HG03342 (cell line): ENCODE data around the gene LXN.
A peak's percentile ranks its signal among the peaks of the same experiment; 100 is the strongest.

Source experiments
- ATAC-seq: cut with Tn5 transposase; IDR thresholded peaks from one replicate; pipeline ENCODE4 v1.9.1; 2021; ENCODE audit warnings: mild to moderate bottlenecking, moderate library complexity; ENCODE audit not compliant: unreplicated experiment

LXN gene

DNA sequence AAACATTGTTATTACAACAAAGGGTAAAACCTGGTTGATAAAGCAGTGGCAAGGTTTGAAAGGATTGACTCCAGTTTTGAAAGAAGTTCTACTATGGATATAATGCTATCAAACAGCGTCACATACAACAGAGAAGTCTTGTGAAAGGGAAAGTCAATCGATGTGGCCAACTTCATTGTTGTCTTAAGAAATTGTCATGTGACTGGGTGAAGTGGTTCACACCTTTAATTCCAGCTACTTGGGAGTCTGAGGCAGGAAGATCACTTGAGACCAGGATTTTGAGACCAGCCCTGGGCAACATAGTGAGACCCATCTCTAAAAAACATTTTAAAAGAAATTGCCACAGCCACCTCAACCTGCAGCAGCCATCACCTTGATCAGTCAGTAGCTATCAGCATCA lies 6.2 kb upstream of the LXN start:
- ATAC-seq = no peak

DNA sequence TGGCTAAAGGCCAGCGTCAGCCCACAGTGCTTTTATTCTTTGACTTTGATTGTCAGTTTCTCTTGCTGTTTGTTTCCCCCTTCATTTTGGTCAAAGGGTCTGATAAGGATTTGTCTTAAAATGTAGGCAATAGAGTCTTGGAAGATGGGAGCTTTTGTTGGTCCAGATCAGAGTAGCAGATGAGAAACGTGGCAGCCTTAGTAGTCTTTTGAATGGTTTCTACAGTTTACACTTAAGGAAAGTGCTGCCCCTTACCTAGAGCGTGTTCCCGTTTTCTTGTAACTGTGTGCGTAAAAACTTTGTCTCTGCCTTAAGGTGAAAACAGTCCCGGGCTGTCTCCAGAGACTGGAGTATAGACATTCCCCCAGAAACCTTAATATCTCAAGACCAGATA lies 630 bp downstream of the LXN start:
- ATAC-seq = no peak

GRCh38 chr3:158668506-158668905 lies 3.9 kb downstream of the LXN start:
- no peak for ATAC-seq

DNA sequence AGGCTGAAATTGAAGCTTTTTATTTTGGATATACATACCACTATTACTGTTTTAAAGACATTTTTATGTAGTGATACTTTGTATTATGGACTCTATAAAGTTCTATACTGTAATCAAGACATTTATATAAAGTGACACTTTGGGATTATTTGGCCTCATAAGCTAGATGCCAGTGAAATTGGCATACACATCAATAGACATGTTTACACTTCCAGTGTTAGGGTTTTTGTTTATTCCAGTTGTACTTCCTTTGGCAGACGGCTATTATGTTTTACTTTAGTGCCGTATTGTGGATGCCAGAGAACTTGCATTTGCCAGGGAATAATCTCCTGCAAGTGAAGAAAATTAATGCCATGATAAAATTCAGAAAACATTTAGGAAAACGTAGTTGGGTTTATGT lies 6.0 kb downstream of the LXN start:
- ATAC-seq = no peak

GRCh38 chr3:158663832-158664231 lies 8.6 kb downstream of the LXN start:
- no peak for ATAC-seq

- ATAC-seq = no peak
Measured at GRCh38 chr3:158663246-158663645, 9.2 kb downstream of the LXN start.

DNA sequence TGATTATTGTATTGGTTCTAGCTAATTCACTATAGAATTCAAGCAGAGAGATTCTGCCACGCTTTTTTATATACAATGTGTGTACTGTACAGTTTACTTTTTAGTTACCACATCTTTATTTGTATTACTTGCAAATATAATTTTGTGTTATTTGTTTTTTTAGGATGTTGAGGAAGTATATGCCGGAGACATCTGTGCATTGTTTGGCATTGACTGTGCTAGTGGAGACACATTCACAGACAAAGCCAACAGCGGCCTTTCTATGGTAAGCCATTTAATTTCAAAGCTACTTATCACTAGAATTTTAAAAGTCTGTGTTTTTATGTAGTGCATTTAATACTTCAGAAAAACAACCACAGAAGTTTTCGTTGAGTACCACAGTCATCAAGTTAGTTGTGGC lies 11.7 kb downstream of the LXN start:
- no peak for ATAC-seq

GRCh38 chr3:158659454-158660237 lies 12.8 kb downstream of the LXN start:
- peak; percentile 94 for ATAC-seq

GRCh38 chr3:158658889-158659288 lies 13.6 kb downstream of the LXN start:
- no peak for ATAC-seq

DNA sequence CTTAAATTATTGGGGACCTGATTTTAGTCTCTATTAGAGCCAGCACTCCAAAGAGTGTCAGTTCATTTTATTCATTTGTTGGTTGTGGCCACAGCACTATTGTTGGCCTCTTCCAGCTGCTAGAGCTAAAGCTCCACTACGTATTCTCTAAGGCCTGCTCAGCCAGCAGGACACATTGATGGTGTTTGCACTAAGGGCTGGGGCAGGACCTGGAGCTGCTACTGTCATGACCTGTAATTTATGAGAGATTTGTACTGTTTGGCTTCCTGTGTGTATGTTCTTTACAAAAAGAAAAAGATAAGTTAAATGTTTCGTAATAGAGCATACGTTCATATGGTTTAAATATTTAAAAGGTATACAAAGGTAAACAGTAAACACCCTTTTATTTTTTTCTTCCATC lies 20.0 kb downstream of the LXN start:
- ATAC-seq = no peak

- ATAC-seq = no peak
Measured at GRCh38 chr3:158651192-158651591, 21.3 kb downstream of the LXN start.

GRCh38 chr3:158649791-158650190 lies 22.7 kb downstream of the LXN start:
- no peak for ATAC-seq

DNA sequence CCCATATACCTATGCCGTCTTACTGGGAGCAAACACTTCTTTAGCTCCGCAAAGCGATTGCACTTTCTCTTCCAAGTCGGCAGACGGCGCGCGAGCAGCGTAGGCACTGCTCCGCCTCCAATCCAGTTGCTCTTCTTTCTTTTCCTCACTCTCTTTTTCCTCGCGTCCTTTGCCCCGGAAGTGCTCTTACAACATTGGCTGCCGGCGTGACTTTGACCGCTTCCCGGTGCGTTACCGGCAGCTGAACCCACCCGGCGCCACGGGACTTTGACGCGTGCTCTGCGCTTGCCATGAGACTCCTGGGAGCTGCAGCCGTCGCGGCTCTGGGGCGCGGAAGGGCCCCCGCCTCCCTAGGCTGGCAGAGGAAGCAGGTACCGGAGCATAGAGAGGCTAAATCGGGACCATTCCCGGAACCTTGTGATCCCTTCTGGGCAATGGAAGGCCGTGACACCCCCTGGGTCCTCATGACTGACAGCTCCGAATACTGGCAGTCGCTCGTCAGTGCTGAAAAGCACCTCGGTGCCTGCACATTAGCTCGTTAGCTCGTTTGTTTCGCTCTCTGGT lies 28.0 kb downstream of the LXN start, which contains the start of gene GFM1:
GFM1 (plus strand) TSS at position 183 of the 564 bp plus-strand sequence; CDS start at position 291, 108 bp downstream.
- peak; percentile 98 for ATAC-seq

DNA sequence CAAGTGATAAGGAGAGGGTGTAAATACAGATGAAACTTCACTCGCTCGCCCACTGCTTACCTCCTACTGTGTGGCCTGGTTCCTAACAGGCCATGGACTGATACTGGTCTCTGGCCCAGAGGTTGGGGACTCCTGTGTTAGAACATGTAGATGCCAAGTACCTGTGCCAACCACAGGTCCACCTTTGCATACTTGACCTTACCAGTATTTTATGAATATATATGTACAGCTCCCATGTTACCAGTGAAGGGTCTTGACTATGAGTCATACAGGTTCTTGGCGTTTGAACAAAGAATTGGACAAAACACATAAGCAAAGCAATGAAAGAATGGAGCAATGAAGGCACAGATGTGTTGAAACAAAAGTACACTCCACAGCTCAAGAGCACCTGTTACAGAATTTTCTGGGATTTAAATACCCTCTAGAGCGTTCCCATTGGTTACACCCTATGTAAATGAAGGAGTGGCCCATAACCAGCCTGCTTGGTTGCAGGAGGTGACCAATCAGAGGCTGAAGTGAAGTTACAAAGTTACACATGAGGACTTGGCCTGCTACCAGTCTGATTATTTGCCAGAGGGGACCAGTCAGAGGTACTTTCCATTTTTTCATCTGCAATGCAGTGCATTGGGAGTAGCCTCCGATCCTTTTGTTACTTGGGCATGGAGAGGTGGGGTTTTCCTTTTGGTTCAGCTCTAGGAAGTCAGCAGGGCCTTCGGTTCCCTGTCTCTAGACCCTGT lies 29.8 kb downstream of the LXN start:
- ATAC-seq = no peak

DNA sequence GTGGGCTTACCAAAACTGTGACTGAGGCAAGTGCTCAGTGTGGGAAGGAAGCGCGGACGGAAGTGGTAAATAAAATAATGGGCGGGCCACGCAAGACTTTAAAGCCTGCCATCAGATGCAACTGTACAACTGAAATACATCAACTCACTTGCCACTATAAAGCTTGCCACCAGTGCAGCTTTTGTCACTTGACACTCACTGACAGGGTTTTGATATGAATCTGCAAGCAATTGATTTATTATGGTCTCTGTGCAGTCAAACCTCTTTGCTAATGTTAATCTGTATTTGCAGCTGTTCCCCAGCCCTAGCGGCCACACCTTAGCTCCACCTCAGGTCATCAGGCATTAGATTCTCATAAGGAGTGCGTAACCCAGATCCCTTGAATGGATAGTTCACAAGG lies 30.4 kb downstream of the LXN start:
- no peak for ATAC-seq

- ATAC-seq = no peak
Measured at GRCh38 chr3:158640646-158641045, 31.8 kb downstream of the LXN start.

DNA sequence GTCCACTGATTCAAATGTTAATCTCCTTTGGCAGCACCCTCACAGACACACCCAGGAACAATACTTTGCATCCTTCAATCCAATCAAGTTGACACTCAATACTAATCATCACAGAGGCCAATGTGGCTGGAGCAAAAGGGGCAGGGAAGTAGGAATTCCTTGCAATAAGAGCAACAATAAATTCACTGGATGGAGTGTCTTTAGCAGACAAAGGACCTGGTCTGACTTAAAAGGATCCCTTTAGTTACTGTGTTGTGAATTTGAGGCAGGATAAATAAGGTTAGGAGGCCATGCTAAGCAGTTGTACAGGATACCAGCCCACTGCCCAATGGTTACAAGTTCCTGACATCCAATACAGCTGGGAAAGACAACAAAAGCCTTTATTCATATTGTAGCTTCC lies 40.5 kb downstream of the LXN start:
- no peak for ATAC-seq

DNA sequence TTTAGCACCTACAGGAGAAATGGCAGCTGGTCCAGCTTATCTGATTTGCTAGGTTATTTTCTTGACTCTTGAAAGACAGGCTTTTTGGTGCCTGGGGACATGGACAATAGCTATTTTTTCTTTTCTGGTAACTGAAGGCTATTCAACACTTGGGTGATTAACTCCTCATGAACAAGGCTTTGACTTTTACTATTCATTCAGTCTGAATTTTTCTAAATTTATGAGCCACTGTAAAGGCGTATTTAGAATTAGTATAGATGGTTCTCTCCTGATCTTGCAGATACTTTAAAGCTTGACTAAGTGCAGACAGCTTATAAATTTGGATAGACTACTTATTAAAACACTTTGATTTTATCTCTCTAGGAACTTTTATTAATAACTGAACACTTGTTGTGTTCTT lies 46.6 kb downstream of the LXN start:
- ATAC-seq = no peak

DNA sequence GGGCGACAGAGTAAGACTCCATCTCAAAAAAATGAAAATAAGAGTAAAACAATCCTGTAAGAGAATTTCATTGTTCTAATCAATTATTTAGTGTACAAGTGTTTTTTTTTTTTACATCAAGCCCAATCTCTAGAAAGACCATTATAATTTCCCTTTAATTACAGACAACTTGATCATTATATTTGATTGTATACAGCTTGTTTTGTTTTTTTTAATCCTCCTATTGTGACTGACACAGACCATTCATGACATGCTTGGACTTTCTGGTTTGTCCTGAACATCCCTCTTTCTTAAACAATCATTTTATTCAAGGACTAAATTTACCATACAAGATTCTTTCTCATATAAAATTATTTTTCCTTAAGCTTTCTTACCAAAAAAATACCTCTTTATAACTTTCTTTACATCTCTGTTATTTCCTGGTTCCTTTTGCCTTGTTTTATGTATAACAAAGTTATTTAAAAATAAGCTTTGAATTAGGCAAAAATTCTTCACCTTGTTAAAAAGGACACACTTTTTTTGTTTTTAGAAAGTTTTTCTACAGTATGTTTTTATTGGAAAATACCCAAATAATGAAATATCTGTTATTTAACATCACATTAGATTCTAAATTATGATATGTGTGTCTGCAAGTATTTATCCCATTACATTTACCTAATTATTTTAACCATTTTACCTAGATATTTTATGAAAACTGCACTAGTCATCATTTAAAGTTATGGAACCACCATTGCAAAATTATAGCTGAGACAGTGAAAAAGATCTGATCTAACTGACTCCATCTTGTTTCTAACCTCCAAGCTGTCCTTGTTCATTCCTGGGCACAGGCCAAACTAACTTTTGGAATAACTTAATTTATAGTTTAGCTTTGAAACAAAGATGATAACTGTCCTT lies 54.2 kb downstream of the LXN start:
- no peak for ATAC-seq
